ENCODE data around the gene UBL3.

UBL3 gene

DNA sequence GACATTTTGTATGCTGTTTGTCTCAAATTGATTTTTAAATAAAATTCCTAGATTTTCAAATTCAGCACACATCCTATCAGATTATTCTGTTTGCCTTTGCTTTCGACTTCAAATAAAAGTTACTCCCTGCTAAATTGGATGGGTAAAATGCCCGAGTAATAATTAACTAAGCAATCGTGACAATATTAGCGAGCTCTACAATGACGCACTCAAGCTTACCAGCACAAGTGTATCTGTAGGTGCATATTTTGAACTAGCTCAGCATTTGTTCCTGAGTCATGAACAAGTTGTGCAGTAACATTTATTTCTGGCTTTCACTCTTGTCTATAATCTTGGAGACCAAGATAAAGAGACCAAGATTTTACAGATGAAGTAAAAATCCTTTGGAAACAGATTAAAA lies 113.4 kb downstream of the UBL3 start:
- Histone ChIP-seq H3K18ac (ENCODE audit: low read length) (no peak overlapping the region), H2BK12ac (ENCODE audit: low read length) (no peak overlapping the region), H3K9ac (ENCODE audit: low read length) (no peak overlapping the region), H2BK5ac (ENCODE audit: low read depth, low read length, poor library complexity) (no peak overlapping the region), H2BK120ac (ENCODE audit: insufficient read depth, low read length, poor library complexity) (no peak overlapping the region), H4K12ac (ENCODE audit: low read depth, low read length) (no peak overlapping the region), H3K4me1 (ENCODE audit: control insufficient read depth in 1 of 2, insufficient read depth in 2 of 2, low read length in 2 of 2) (peaks cover 0 to 5% of the 10 kb centered on the region in 2 experiments), H3K79me1 (ENCODE audit: low read length) (no peaks in the 10 kb centered on the region), H3K36me3 (ENCODE audit: control insufficient read depth in 1 of 2, insufficient read depth in 2 of 2, low read length in 2 of 2) (no peaks in the 10 kb centered on the region), H2AK5ac (ENCODE audit: low read length) (no peak overlapping the region), H3K23ac (ENCODE audit: low read length) (no peak overlapping the region), H3K4ac (ENCODE audit: low read depth, low read length) (no peak overlapping the region), H3K27ac (ENCODE audit: low read depth, low read length) (no peak overlapping the region), H4K8ac (ENCODE audit: low read depth, low read length) (no peak overlapping the region), H3K27me3 (ENCODE audit: insufficient read depth, low read length) (no peaks in the 10 kb centered on the region), H3K79me2 (ENCODE audit: control insufficient read depth, insufficient read depth, low read length, poor library complexity) (no peaks in the 10 kb centered on the region), H3K4me2 (ENCODE audit: low read length) (no peak overlapping the region), H3K9me3 (ENCODE audit: insufficient read depth, low read depth, low read length) (peaks cover 2% of the 10 kb centered on the region), H3K4me3 (ENCODE audit: low read depth, low read length) (no peak overlapping the region), H3K14ac (ENCODE audit: low read length) (no peak overlapping the region), H2AFZ (ENCODE audit: insufficient read depth, low read length, poor library complexity) (no peak overlapping the region), H4K91ac (ENCODE audit: low read depth, low read length) (no peak overlapping the region)
- peak in 1 of 2 donors; percentile 30 for DNase-seq
- WGBS (ENCODE audit: extremely low coverage, insufficient coverage, insufficient read length), result no CpG with 5 or more reads among the region's 5 CpGs

DNA sequence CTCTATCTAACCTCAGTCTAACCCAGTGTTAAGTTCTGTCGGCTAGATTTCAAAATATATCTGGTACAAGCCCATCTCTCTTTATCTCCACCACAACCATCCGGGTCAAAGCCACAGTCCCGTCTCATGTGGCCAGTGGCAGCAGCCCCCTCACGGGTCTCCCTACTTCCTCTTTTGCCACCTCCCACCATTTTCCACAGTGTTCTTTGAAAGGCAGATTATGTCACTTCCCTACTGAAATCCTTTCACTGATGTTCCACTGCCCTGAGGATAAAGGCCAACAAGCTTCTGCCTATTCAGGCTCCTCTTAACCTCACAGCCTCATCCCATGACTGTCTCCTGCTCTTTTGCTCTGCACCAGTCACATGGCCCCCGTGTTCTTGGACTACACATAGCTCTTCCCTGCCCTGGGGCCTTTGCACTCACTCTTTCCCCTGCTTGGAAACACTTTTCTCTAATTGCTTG lies 117.2 kb downstream of the UBL3 start:
- H3K4me2 ChIP-seq (ENCODE audit: low read length), result no peak overlapping the region
- H3K79me2 ChIP-seq (ENCODE audit: control insufficient read depth, insufficient read depth, low read length, poor library complexity), result no peaks in the 10 kb centered on the region
- no CpG with 5 or more reads among the region's 5 CpGs for WGBS (ENCODE audit: extremely low coverage, insufficient coverage, insufficient read length)
- no peaks in the 10 kb centered on the region for H3K9me3 ChIP-seq (ENCODE audit: insufficient read depth, low read depth, low read length)
- H3K14ac ChIP-seq (ENCODE audit: low read length), result no peak overlapping the region
- no peak overlapping the region for H2BK12ac ChIP-seq (ENCODE audit: low read length)
- H3K23ac ChIP-seq (ENCODE audit: low read length), result no peak overlapping the region
- no peak overlapping the region for H2AK5ac ChIP-seq (ENCODE audit: low read length)
- H3K79me1 ChIP-seq (ENCODE audit: low read length), result no peaks in the 10 kb centered on the region
- no peak overlapping the region for H4K12ac ChIP-seq (ENCODE audit: low read depth, low read length)
- H3K36me3 ChIP-seq (ENCODE audit: control insufficient read depth in 1 of 2, insufficient read depth in 2 of 2, low read length in 2 of 2), result no peaks in the 10 kb centered on the region
- H4K91ac ChIP-seq (ENCODE audit: low read depth, low read length), result no peak overlapping the region
- DNase-seq, result peak; percentile 95 to 97
- no peak overlapping the region for H2BK120ac ChIP-seq (ENCODE audit: insufficient read depth, low read length, poor library complexity)
- H3K4ac ChIP-seq (ENCODE audit: low read depth, low read length), result no peak overlapping the region
- no peak overlapping the region for H2AFZ ChIP-seq (ENCODE audit: insufficient read depth, low read length, poor library complexity)
- no peak overlapping the region for H3K27ac ChIP-seq (ENCODE audit: low read depth, low read length)
- no peak overlapping the region for H2BK5ac ChIP-seq (ENCODE audit: low read depth, low read length, poor library complexity)
- no peak overlapping the region for H3K18ac ChIP-seq (ENCODE audit: low read length)
- H3K4me3 ChIP-seq (ENCODE audit: low read depth, low read length), result no peak overlapping the region
- H3K9ac ChIP-seq (ENCODE audit: low read length), result no peak overlapping the region
- peaks cover 0 to 5% of the 10 kb centered on the region in 2 experiments for H3K4me1 ChIP-seq (ENCODE audit: control insufficient read depth in 1 of 2, insufficient read depth in 2 of 2, low read length in 2 of 2)
- no peak overlapping the region for H4K8ac ChIP-seq (ENCODE audit: low read depth, low read length)
- H3K27me3 ChIP-seq (ENCODE audit: insufficient read depth, low read length), result peaks cover 5% of the 10 kb centered on the region

DNA sequence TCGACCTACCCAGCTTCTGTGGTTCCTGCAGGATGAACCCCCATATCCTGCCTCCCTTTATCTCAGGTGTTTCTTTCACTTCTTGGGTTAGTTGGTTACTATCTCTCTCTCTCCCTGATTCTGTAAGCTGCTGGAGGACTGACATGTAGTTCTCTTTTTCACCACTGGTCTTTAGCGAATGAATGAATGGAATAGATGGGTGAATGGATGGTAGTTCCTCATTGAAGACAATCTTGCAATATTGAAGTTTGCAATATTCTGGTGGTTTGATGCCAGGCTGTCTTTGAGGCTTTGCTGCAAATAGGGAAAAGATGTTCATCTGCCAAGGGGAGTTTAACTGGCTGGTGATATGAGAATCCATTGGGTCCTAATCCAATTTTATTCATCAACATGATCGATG lies 120.2 kb downstream of the UBL3 start:
- H3K14ac ChIP-seq (ENCODE audit: low read length), result no peak overlapping the region
- no peak for DNase-seq
- peaks cover 0 to 5% of the 10 kb centered on the region in 2 experiments for H3K4me1 ChIP-seq (ENCODE audit: control insufficient read depth in 1 of 2, insufficient read depth in 2 of 2, low read length in 2 of 2)
- no peak overlapping the region for H2BK5ac ChIP-seq (ENCODE audit: low read depth, low read length, poor library complexity)
- WGBS (ENCODE audit: extremely low coverage, insufficient coverage, insufficient read length), result no CpG with 5 or more reads among the region's 3 CpGs
- no peak overlapping the region for H3K27ac ChIP-seq (ENCODE audit: low read depth, low read length)
- no peak overlapping the region for H2AFZ ChIP-seq (ENCODE audit: insufficient read depth, low read length, poor library complexity)
- H3K4ac ChIP-seq (ENCODE audit: low read depth, low read length), result no peak overlapping the region
- H3K79me2 ChIP-seq (ENCODE audit: control insufficient read depth, insufficient read depth, low read length, poor library complexity), result no peaks in the 10 kb centered on the region
- H4K91ac ChIP-seq (ENCODE audit: low read depth, low read length), result no peak overlapping the region
- H3K4me2 ChIP-seq (ENCODE audit: low read length), result no peak overlapping the region
- H3K9me3 ChIP-seq (ENCODE audit: insufficient read depth, low read depth, low read length), result no peaks in the 10 kb centered on the region
- no peak overlapping the region for H3K4me3 ChIP-seq (ENCODE audit: low read depth, low read length)
- H2BK12ac ChIP-seq (ENCODE audit: low read length), result no peak overlapping the region
- no peak overlapping the region for H2AK5ac ChIP-seq (ENCODE audit: low read length)
- no peaks in the 10 kb centered on the region for H3K79me1 ChIP-seq (ENCODE audit: low read length)
- H4K12ac ChIP-seq (ENCODE audit: low read depth, low read length), result no peak overlapping the region
- H3K23ac ChIP-seq (ENCODE audit: low read length), result no peak overlapping the region
- no peaks in the 10 kb centered on the region for H3K36me3 ChIP-seq (ENCODE audit: control insufficient read depth in 1 of 2, insufficient read depth in 2 of 2, low read length in 2 of 2)
- no peak overlapping the region for H4K8ac ChIP-seq (ENCODE audit: low read depth, low read length)
- no peak overlapping the region for H2BK120ac ChIP-seq (ENCODE audit: insufficient read depth, low read length, poor library complexity)
- H3K27me3 ChIP-seq (ENCODE audit: insufficient read depth, low read length), result peaks cover 5% of the 10 kb centered on the region
- H3K9ac ChIP-seq (ENCODE audit: low read length), result no peak overlapping the region
- no peak overlapping the region for H3K18ac ChIP-seq (ENCODE audit: low read length)

DNA sequence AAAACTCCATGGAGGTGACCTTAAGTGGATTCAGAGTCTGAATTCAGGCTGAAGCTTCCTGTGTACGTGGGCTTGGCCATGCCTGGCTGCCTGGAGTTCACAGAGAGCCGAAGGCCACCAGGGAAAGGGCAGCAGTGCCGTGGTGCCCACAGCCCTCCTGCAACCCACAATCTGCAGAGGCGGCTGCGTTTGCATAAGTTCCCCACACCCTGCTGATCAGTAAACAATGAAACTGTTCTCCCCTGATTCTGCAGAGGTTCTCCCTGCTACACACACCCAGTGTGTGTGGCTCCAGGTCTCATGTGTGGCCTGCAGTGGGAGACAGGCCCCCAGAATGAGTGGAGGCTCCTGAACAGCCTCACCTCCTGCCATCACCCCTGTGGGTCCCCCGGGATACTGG lies 128.0 kb downstream of the UBL3 start:
- H2BK12ac ChIP-seq (ENCODE audit: low read length), result no peak overlapping the region
- no peaks in the 10 kb centered on the region for H3K79me2 ChIP-seq (ENCODE audit: control insufficient read depth, insufficient read depth, low read length, poor library complexity)
- no peaks in the 10 kb centered on the region for H3K36me3 ChIP-seq (ENCODE audit: control insufficient read depth in 1 of 2, insufficient read depth in 2 of 2, low read length in 2 of 2)
- no peak overlapping the region for H3K4ac ChIP-seq (ENCODE audit: low read depth, low read length)
- no peak overlapping the region for H3K23ac ChIP-seq (ENCODE audit: low read length)
- H2AFZ ChIP-seq (ENCODE audit: insufficient read depth, low read length, poor library complexity), result no peak overlapping the region
- H3K4me2 ChIP-seq (ENCODE audit: low read length), result no peak overlapping the region
- no peak overlapping the region for H4K12ac ChIP-seq (ENCODE audit: low read depth, low read length)
- H4K8ac ChIP-seq (ENCODE audit: low read depth, low read length), result no peak overlapping the region
- H4K91ac ChIP-seq (ENCODE audit: low read depth, low read length), result no peak overlapping the region
- no peaks in the 10 kb centered on the region for H3K27me3 ChIP-seq (ENCODE audit: insufficient read depth, low read length)
- H3K27ac ChIP-seq (ENCODE audit: low read depth, low read length), result no peak overlapping the region
- no peak overlapping the region for H2AK5ac ChIP-seq (ENCODE audit: low read length)
- H3K9me3 ChIP-seq (ENCODE audit: insufficient read depth, low read depth, low read length), result no peaks in the 10 kb centered on the region
- no peak overlapping the region for H2BK120ac ChIP-seq (ENCODE audit: insufficient read depth, low read length, poor library complexity)
- H3K18ac ChIP-seq (ENCODE audit: low read length), result no peak overlapping the region
- no peak overlapping the region for H2BK5ac ChIP-seq (ENCODE audit: low read depth, low read length, poor library complexity)
- DNase-seq, result no peak
- WGBS (ENCODE audit: extremely low coverage, insufficient coverage, insufficient read length), result no CpG with 5 or more reads among the region's 6 CpGs
- no peaks in the 10 kb centered on the region for H3K4me1 ChIP-seq (ENCODE audit: control insufficient read depth in 1 of 2, insufficient read depth in 2 of 2, low read length in 2 of 2)
- H3K9ac ChIP-seq (ENCODE audit: low read length), result no peak overlapping the region
- no peaks in the 10 kb centered on the region for H3K79me1 ChIP-seq (ENCODE audit: low read length)
- H3K14ac ChIP-seq (ENCODE audit: low read length), result no peak overlapping the region
- no peak overlapping the region for H3K4me3 ChIP-seq (ENCODE audit: low read depth, low read length)

Data from trophoblast cell (in vitro differentiated cells and primary cell).